OCI-LY3 (cell line): ENCODE results near the gene PSMC3IP.

ENCODE experiments used
- H2AFZ ChIP-seq: fragments of 200-600, 300-600 bp; shearing (Covaris generic); 2 replicates; pipeline ENCODE4 v1.6.0; 2014; ENCODE audit warnings: antibody characterized with exemption, low read depth, low read length
- H3K27ac ChIP-seq: fragments of 200-600, 300-600 bp; sonication (generic); 2 replicates; pipeline ENCODE4 v1.5.1; 2014; ENCODE audit warnings: mild to moderate bottlenecking, low read length, moderate library complexity, mixed read lengths
- H3K27me3 ChIP-seq: fragments of 200-600, 300-600 bp; sonication (generic); 2 replicates; pipeline ENCODE4 v1.6.1; 2014; ENCODE audit warnings: low read depth, low read length, mixed read lengths
- H3K36me3 ChIP-seq: fragments of 200-600, 300-600 bp; sonication (generic); replicated peaks from 2 replicates; pipeline ENCODE3; 2014; ENCODE audit warnings: low read depth, low read length, mixed read lengths
- H3K4me1 ChIP-seq: fragments of 300-600, 200-600 bp; sonication (generic); 2 replicates; pipeline ENCODE4 v1.6.1; 2014; ENCODE audit warnings: low read length, mixed read lengths
- H3K4me2 ChIP-seq: fragments of 200-600, 300-600 bp; sonication (generic); 2 replicates; pipeline ENCODE4 v1.6.1; 2014; ENCODE audit warnings: low read length, mixed read lengths
- H3K4me3 ChIP-seq: fragments of 300-600, 200-600 bp; sonication (generic); 2 replicates; pipeline ENCODE4 v1.5.1; 2014; ENCODE audit warnings: antibody characterized with exemption, mild to moderate bottlenecking, low read length, moderate library complexity
- H3K79me2 ChIP-seq: fragments of 300-600, 200-600 bp; shearing (Covaris generic); 2 replicates; pipeline ENCODE4 v1.6.1; 2014; ENCODE audit warnings: mild to moderate bottlenecking, low read length, mixed read lengths
- H3K9ac ChIP-seq: fragments of 300-600, 200-600 bp; shearing (Covaris generic); 2 replicates; pipeline ENCODE4 v1.6.0; 2014; ENCODE audit warnings: mild to moderate bottlenecking, low read length, moderate library complexity
- H3K9me3 ChIP-seq: fragments of 200-600, 300-600 bp; shearing (Covaris generic); 2 replicates; pipeline ENCODE4 v1.6.1; 2014; ENCODE audit warnings: low read length, mixed read lengths; ENCODE audit not compliant: insufficient read depth
- H4K20me1 ChIP-seq: fragments of 200-600, 300-600 bp; sonication (generic); 2 replicates; pipeline ENCODE4 v1.6.1; 2016; ENCODE audit warnings: low read length, mixed read lengths; ENCODE audit not compliant: insufficient read depth
- EZH2phosphoT487 ChIP-seq: fragments of 200-600 bp; shearing (Covaris generic); IDR thresholded peaks from 2 replicates; pipeline ENCODE4 v1.6.1; 2018; ENCODE audit warnings: antibody characterized with exemption, mixed run types, low read depth
- TF ChIP-seq, protein P1 (sequence below): fragments of 200-600, 300-600 bp; sonication (generic); IDR thresholded peaks from 2 replicates; pipeline ENCODE4 v1.5.1; 2014; ENCODE audit warnings: antibody characterized with exemption, low read length, low read depth

PSMC3IP gene

DNA sequence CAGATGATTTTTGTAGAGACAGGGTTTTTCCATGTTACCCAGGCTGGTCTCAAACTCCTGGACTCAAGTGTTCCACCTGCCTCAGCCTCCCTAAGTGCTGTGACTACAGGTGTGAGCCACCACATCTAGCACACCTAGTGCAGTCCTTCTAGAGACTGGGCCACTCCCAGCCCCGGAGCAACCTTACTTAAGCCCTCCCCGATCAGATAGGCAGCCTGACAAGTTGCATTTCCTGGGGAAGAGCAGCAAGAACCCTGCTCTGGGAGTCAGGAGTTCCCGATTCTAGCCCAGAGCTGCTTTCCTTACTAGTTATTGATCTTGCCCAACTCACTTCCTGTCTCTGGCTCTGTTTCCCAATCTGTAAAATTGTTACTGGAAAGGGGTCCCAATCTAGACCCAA is 48.5 kb downstream of the PSMC3IP start:
- Histone ChIP-seq H4K20me1 (no peaks in the 10 kb centered on the region), H3K36me3 (no peaks in the 10 kb centered on the region), H3K9me3 (no peaks in the 10 kb centered on the region), H3K27me3 (no peaks in the 10 kb centered on the region), H3K4me1 (peaks cover 32% of the 10 kb centered on the region), H3K79me2 (no peaks in the 10 kb centered on the region), H2AFZ (no peak overlapping the region), H3K9ac (no peak overlapping the region), H3K27ac (no peak overlapping the region), H3K4me3 (no peak overlapping the region), H3K4me2 (no peak overlapping the region)
- TF ChIP-seq, protein P1, sequence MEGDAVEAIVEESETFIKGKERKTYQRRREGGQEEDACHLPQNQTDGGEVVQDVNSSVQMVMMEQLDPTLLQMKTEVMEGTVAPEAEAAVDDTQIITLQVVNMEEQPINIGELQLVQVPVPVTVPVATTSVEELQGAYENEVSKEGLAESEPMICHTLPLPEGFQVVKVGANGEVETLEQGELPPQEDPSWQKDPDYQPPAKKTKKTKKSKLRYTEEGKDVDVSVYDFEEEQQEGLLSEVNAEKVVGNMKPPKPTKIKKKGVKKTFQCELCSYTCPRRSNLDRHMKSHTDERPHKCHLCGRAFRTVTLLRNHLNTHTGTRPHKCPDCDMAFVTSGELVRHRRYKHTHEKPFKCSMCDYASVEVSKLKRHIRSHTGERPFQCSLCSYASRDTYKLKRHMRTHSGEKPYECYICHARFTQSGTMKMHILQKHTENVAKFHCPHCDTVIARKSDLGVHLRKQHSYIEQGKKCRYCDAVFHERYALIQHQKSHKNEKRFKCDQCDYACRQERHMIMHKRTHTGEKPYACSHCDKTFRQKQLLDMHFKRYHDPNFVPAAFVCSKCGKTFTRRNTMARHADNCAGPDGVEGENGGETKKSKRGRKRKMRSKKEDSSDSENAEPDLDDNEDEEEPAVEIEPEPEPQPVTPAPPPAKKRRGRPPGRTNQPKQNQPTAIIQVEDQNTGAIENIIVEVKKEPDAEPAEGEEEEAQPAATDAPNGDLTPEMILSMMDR: no peak
- TF ChIP-seq EZH2phosphoT487: no peak

DNA sequence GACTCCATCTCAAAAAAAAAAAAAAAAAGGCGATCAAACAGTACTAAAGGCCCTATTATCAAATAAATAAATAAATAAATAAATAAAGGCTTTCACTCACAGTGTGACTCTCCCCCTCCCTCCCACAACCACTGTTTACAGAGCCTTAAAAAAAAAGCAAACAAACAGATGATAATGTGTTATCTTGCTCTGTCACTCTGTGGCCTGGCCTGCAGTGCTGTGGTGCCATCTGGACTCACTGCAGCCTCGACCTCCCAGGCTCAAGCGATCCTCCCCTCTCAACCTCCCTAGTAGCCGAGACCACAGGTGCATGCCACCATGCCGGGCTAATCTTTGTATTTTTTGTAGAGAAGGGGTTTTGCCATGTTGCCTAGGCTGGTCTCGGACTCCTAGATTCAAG is 49.6 kb downstream of the PSMC3IP start:
- no peaks in the 10 kb centered on the region for H3K36me3 ChIP-seq
- H3K9ac ChIP-seq: no peak overlapping the region
- no peak overlapping the region for H3K4me3 ChIP-seq
- H2AFZ ChIP-seq: no peak overlapping the region
- no peaks in the 10 kb centered on the region for H3K9me3 ChIP-seq
- no peak overlapping the region for H3K4me2 ChIP-seq
- H3K4me1 ChIP-seq: peaks cover 34% of the 10 kb centered on the region
- H3K27me3 ChIP-seq: no peaks in the 10 kb centered on the region
- no peaks in the 10 kb centered on the region for H4K20me1 ChIP-seq
- H3K79me2 ChIP-seq: no peaks in the 10 kb centered on the region
- H3K27ac ChIP-seq: no peak overlapping the region
- TF ChIP-seq, protein P1: no peak
- TF ChIP-seq EZH2phosphoT487: no peak

DNA sequence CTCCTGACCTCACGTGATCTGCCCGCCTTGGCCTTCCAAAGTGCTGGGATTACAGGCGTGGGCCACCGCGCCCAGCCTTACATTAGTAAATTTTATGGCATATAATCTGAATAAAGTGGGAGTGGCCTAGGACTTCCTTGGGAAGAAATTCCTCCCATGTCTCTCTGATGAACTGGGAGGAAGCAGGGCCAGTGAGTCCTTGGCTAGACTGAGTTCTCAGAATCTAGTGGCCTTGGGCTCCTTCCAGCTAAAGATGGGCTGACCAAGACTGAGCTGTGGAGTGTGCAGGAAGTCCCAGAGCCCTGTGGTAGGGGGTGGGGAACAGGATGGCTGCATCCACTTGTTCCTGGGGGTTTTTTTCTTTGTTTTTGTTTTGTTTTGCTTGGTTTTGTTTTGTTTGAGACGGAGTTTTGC is 51.5 kb downstream of the PSMC3IP start:
- H3K9me3 ChIP-seq: no peaks in the 10 kb centered on the region
- no peaks in the 10 kb centered on the region for H3K27me3 ChIP-seq
- H2AFZ ChIP-seq: no peak overlapping the region
- no peak overlapping the region for H3K27ac ChIP-seq
- H3K4me2 ChIP-seq: no peak overlapping the region
- H3K4me3 ChIP-seq: no peak overlapping the region
- H3K79me2 ChIP-seq: no peaks in the 10 kb centered on the region
- no peak overlapping the region for H3K9ac ChIP-seq
- TF ChIP-seq, protein P1: no peak
- no peak for TF ChIP-seq EZH2phosphoT487
- H3K36me3 ChIP-seq: peaks cover 9% of the 10 kb centered on the region
- peaks cover 28% of the 10 kb centered on the region for H3K4me1 ChIP-seq
- H4K20me1 ChIP-seq: no peaks in the 10 kb centered on the region

DNA sequence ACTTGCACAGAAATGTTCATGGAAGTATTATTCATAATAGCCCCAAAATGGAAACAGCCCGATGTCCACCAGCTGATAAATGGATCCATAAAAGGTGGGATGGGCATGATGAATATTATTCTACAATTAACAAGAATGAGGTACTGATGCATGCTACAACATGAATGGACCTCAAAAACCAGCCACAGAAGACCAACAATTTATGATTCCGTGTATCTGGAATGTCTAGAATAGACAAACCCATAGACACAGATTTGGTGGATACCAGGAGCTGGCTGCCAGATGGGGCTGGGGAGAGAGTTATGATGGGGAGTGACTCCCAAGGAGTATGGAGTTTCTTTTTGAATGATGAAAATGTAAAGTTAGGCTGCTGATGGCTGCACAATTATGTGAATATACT is 52.3 kb downstream of the PSMC3IP start:
- Histone ChIP-seq H3K4me3 (no peak overlapping the region), H3K9ac (no peak overlapping the region), H3K4me2 (no peak overlapping the region), H2AFZ (no peak overlapping the region), H3K79me2 (no peaks in the 10 kb centered on the region), H3K9me3 (no peaks in the 10 kb centered on the region), H3K4me1 (peaks cover 20% of the 10 kb centered on the region), H4K20me1 (no peaks in the 10 kb centered on the region), H3K36me3 (peaks cover 10% of the 10 kb centered on the region), H3K27ac (no peak overlapping the region), H3K27me3 (no peaks in the 10 kb centered on the region)
- TF ChIP-seq EZH2phosphoT487: no peak
- TF ChIP-seq, protein P1: no peak
